SJCRH30 (cell line): ENCODE measurements around the gene KCNC1. TPM values are rescaled to one million over a fixed set of nuclear protein-coding genes. Genes with fewer than 3 reads are reported as not detected.

ENCODE experiments used
- DNase-seq, 2 experiments: peaks; one replicate each; pipeline ENCODE4 v3.0.0-alpha.2; 2015 to 2020
- H3K27ac ChIP-seq: fragments of 250-450 bp; sonication (Bioruptor Pico); 2 replicates; pipeline ENCODE4 v1.5.1; 2020; ENCODE audit warnings: mild to moderate bottlenecking, moderate library complexity
- H3K27me3 ChIP-seq: fragments of 250-450 bp; sonication (Bioruptor Pico); 2 replicates; pipeline ENCODE4 v1.5.1; 2020; ENCODE audit warnings: mild to moderate bottlenecking, moderate library complexity
- H3K36me3 ChIP-seq: fragments of 250-450 bp; sonication (Bioruptor Pico); 2 replicates; pipeline ENCODE4 v1.5.1; 2020; ENCODE audit warnings: mild to moderate bottlenecking, moderate library complexity
- H3K4me1 ChIP-seq: fragments of 250-450 bp; sonication (Bioruptor Pico); 2 replicates; pipeline ENCODE4 v1.5.1; 2020; ENCODE audit warnings: mild to moderate bottlenecking, moderate library complexity
- H3K4me3 ChIP-seq: fragments of 250-450 bp; sonication (Bioruptor Pico); 2 replicates; pipeline ENCODE4 v1.5.1; 2020; ENCODE audit warnings: mild to moderate bottlenecking, moderate library complexity
- H3K9me3 ChIP-seq: fragments of 250-450 bp; sonication (Bioruptor Pico); replicated peaks from 2 replicates; pipeline ENCODE4 v1.5.1; 2020; ENCODE audit warnings: mild to moderate bottlenecking, moderate library complexity
- total RNA-seq: library from RNA; depleted of rRNA; stranded (reverse); fragments of >200 nt; shearing (Covaris generic); gene quantifications from 2 replicates; pipeline ENCODE4 v1.2.3, GENCODE V29; 2014

The KCNC1 gene
- total RNA-seq, 1 experiment from 2014 or later = 6.7 TPM

GRCh38 chr11:17721242-17721999 lies 13.2 kb upstream of the KCNC1 start:
- no peaks in the 10 kb centered on the region for H3K27me3 ChIP-seq
- peak; percentile 49 to 50 for DNase-seq
- H3K27ac ChIP-seq = peak overlapping the region; percentile 92
- H3K9me3 ChIP-seq = no peaks in the 10 kb centered on the region
- H3K4me1 ChIP-seq = peaks cover 45% of the 10 kb centered on the region
- peaks cover 60% of the 10 kb centered on the region for H3K36me3 ChIP-seq
- peak overlapping the region; percentile 89 for H3K4me3 ChIP-seq

GRCh38 chr11:17722000-17722643 lies 12.5 kb upstream of the KCNC1 start:
- Histone ChIP-seq H3K9me3 (no peaks in the 10 kb centered on the region), H3K27ac (peak overlapping the region; percentile 92), H3K36me3 (peaks cover 60% of the 10 kb centered on the region), H3K4me3 (peak overlapping the region; percentile 89), H3K27me3 (no peaks in the 10 kb centered on the region), H3K4me1 (peaks cover 38% of the 10 kb centered on the region)
- peak; percentile 69 to 73 for DNase-seq

- peak overlapping the region; percentile 89; the same call in 1 of the 2 replicates for H3K4me3 ChIP-seq
- peaks cover 63% of the 10 kb centered on the region for H3K36me3 ChIP-seq
- DNase-seq = peak; percentile 68 to 79
- H3K27me3 ChIP-seq = no peaks in the 10 kb centered on the region
- H3K27ac ChIP-seq = peak overlapping the region; percentile 92; the same call in 1 of the 2 replicates
- no peaks in the 10 kb centered on the region for H3K9me3 ChIP-seq
- H3K4me1 ChIP-seq = peaks cover 38% of the 10 kb centered on the region
These were observed 10.3 kb upstream of the KCNC1 start for GRCh38 chr11:17724020-17724908.

- peak; percentile 80 to 91 for DNase-seq
- Histone ChIP-seq H3K4me1 (peaks cover 45% of the 10 kb centered on the region), H3K4me3 (no peak overlapping the region), H3K36me3 (peaks cover 61% of the 10 kb centered on the region), H3K27ac (peak overlapping the region; percentile 21), H3K27me3 (no peaks in the 10 kb centered on the region), H3K9me3 (no peaks in the 10 kb centered on the region)
These were observed 9.4 kb upstream of the KCNC1 start for GRCh38 chr11:17725174-17725573.

GRCh38 chr11:17730137-17730536 lies 4.4 kb upstream of the KCNC1 start:
- DNase-seq = peak in 1 of 2 experiments; percentile 38
- peaks cover 16% of the 10 kb centered on the region for H3K36me3 ChIP-seq
- no peaks in the 10 kb centered on the region for H3K27me3 ChIP-seq
- peak overlapping the region; percentile 9; the same call in 1 of the 2 replicates for H3K27ac ChIP-seq
- peaks cover 47% of the 10 kb centered on the region for H3K4me1 ChIP-seq
- no peaks in the 10 kb centered on the region for H3K9me3 ChIP-seq
- H3K4me3 ChIP-seq = no peak overlapping the region

GRCh38 chr11:17730608-17731462 lies 3.7 kb upstream of the KCNC1 start:
- H3K9me3 ChIP-seq = no peaks in the 10 kb centered on the region
- DNase-seq = peak; percentile 90 to 98
- H3K27me3 ChIP-seq = no peaks in the 10 kb centered on the region
- peak overlapping the region; percentile 9; the same call in 1 of the 2 replicates for H3K27ac ChIP-seq
- peaks cover 11% of the 10 kb centered on the region for H3K36me3 ChIP-seq
- H3K4me1 ChIP-seq = peaks cover 41% of the 10 kb centered on the region
- H3K4me3 ChIP-seq = no peak overlapping the region

GRCh38 chr11:17733261-17733660 lies 1.3 kb upstream of the KCNC1 start:
- H3K4me1 ChIP-seq = peaks cover 34% of the 10 kb centered on the region
- no peak overlapping the region for H3K27ac ChIP-seq
- H3K4me3 ChIP-seq = no peak overlapping the region
- no peaks in the 10 kb centered on the region for H3K27me3 ChIP-seq
- DNase-seq = no peak
- no peaks in the 10 kb centered on the region for H3K9me3 ChIP-seq
- H3K36me3 ChIP-seq = peaks cover 6% of the 10 kb centered on the region; the same call in 1 of the 2 replicates

- H3K27me3 ChIP-seq = no peaks in the 10 kb centered on the region
- H3K4me1 ChIP-seq = peaks cover 19% of the 10 kb centered on the region
- H3K36me3 ChIP-seq = no peaks in the 10 kb centered on the region
- no peaks in the 10 kb centered on the region for H3K9me3 ChIP-seq
- peak overlapping the region; percentile 7; the same call in 1 of the 2 replicates for H3K27ac ChIP-seq
- peak; percentile 84 to 85 for DNase-seq
- peak overlapping the region; percentile 69 for H3K4me3 ChIP-seq
These were observed 621 bp downstream of the KCNC1 start for GRCh38 chr11:17734986-17735817.

GRCh38 chr11:17735818-17736578 lies 1.4 kb downstream of the KCNC1 start:
- Histone ChIP-seq H3K36me3 (no peaks in the 10 kb centered on the region), H3K27ac (no peak overlapping the region), H3K4me1 (peaks cover 11% of the 10 kb centered on the region), H3K27me3 (no peaks in the 10 kb centered on the region), H3K4me3 (peak overlapping the region; percentile 69), H3K9me3 (no peaks in the 10 kb centered on the region)
- no peak for DNase-seq

- Histone ChIP-seq H3K36me3 (no peaks in the 10 kb centered on the region), H3K4me3 (peak overlapping the region; percentile 69), H3K27ac (no peak overlapping the region), H3K4me1 (peaks cover 6% of the 10 kb centered on the region), H3K9me3 (no peaks in the 10 kb centered on the region), H3K27me3 (no peaks in the 10 kb centered on the region)
- DNase-seq = no peak
These were observed 2.0 kb downstream of the KCNC1 start for GRCh38 chr11:17736579-17736893.

- no peak overlapping the region for H3K27ac ChIP-seq
- H3K27me3 ChIP-seq = no peaks in the 10 kb centered on the region
- peak overlapping the region; percentile 69 for H3K4me3 ChIP-seq
- H3K4me1 ChIP-seq = peaks cover 4% of the 10 kb centered on the region; the same call in 1 of the 2 replicates
- H3K36me3 ChIP-seq = no peaks in the 10 kb centered on the region
- H3K9me3 ChIP-seq = no peaks in the 10 kb centered on the region
- no peak for DNase-seq
These were observed 2.6 kb downstream of the KCNC1 start for GRCh38 chr11:17736930-17737817.
